Measurements from ENCODE around the gene SPATS2L. TPM values are rescaled to one million over a fixed set of nuclear protein-coding genes. Genes with fewer than 3 reads are reported as not detected.
A peak's percentile ranks its signal among the peaks of the same experiment; 100 is the strongest.

Gene SPATS2L
- total and polyA plus RNA-seq, 2 of the 13 experiments (the other 11 are each of a cell fraction or from before 2014, with no cell fraction given): 154 to 212 TPM

DNA sequence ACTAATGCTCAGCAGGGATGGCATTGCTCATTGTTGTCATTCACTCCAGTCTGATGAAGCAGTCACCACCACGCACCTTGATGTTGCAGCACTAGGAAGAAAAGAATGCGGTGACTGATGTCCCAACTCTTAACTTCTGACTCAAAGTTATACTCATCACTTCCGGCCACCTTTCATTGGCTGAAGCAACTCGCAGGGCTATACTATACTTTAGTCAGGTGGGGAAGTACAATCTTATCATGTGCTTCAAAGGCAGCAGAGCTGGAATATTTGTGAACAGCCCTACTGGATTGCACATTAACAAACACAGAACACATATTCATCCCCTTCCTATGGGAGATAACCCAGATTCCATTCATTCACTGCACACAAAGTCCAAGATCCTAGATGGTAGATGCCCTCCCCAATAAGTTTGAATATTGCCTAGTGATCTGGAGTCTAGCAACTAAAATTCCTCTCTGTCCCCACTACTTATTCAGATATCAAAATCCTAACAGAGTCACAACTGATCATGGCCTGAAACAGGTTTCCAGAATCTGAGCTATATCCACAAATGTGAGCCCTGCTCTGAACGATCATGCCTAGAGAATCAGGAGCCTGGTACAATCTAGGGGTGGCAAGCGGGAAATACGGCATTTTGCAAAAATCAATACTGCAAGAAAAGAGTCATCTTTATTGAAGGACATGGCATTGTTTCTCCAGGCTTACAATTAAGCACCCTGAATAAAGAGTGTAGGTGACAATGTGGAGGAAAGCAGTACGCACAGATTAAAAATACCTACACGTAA, 3.4 kb upstream of the SPATS2L start (continued):
- TF ChIP-seq, protein P1, sequence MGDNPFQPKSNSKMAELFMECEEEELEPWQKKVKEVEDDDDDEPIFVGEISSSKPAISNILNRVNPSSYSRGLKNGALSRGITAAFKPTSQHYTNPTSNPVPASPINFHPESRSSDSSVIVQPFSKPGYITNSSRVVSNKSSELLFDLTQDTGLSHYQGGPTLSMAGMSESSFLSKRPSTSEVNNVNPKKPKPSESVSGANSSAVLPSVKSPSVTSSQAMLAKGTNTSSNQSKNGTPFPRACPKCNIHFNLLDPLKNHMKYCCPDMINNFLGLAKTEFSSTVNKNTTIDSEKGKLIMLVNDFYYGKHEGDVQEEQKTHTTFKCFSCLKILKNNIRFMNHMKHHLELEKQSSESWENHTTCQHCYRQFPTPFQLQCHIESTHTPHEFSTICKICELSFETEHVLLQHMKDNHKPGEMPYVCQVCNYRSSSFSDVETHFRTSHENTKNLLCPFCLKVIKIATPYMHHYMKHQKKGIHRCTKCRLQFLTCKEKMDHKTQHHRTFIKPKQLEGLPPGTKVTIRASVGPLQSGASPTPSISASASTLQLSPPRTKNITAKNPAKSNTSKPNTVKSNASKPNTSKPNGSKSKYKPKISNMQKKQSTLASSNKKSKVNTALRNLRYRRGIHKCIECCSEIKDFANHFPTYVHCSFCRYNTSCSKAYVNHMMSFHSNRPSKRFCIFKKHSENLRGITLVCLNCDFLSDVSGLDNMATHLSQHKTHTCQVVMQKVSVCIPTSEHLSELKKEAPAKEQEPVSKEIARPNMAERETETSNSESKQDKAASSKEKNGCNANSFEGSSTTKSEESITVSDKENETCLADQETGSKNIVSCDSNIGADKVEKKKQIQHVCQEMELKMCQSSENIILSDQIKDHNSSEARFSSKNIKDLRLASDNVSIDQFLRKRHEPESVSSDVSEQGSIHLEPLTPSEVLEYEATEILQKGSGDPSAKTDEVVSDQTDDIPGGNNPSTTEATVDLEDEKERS (CRISPR knock-in tag; IDR thresholded peaks at IDR 0.05): peak; percentile 88
- TF ChIP-seq, protein P2, sequence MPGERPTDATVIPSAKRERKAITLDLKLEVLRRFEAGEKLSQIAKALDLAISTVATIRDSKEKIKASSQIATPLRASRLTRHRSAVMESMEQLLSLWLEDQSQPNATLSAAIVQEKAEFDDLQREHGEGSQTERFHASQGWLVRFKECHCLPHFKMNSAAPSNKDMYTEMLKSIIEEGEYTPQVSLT (CRISPR knock-in tag; IDR thresholded peaks at IDR 0.05; ENCODE audit: borderline replicate concordance, low read depth): no peak
- TF ChIP-seq, protein P3, sequence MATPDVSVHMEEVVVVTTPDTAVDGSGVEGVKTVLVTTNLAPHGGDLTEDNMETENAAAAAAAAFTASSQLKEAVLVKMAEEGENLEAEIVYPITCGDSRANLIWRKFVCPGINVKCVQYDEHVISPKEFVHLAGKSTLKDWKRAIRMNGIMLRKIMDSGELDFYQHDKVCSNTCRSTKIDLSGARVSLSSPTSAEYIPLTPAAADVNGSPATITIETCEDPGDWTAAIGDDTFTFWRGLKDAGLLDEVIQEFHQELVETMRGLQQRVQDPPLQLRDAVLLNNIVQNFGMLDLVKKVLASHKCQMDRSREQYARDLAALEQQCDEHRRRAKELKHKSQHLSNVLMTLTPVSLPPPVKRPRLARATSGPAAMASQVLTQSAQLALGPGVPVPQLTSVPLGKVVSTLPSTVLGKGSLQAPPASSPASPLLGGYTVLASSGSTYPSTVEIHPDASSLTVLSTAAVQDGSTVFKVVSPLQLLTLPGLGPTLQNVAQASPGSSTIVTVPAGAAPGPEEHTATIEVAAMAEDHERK (CRISPR knock-in tag; IDR thresholded peaks at IDR 0.05; ENCODE audit: low read depth): peak; percentile 29; the same call in 1 of the 2 replicates
- TF ChIP-seq RAD51 (IDR thresholded peaks at IDR 0.05; ENCODE audit: borderline replicate concordance) (peak; percentile 81), RXRB (CRISPR knock-in tag; IDR thresholded peaks at IDR 0.05; ENCODE audit: borderline replicate concordance) (peak; percentile 81), TCF12 (IDR thresholded peaks at IDR 0.05) (no peak), TCF12 (CRISPR knock-in tag; IDR thresholded peaks at IDR 0.05) (no peak), THYN1 (CRISPR knock-in tag; IDR thresholded peaks at IDR 0.05; ENCODE audit: borderline replicate concordance, low read depth) (no peak), NPAS2 (CRISPR knock-in tag; IDR thresholded peaks at IDR 0.05; ENCODE audit: borderline replicate concordance) (no peak), NFKBIZ (CRISPR knock-in tag; IDR thresholded peaks at IDR 0.05) (peak; percentile 28; the same call in 1 of the 2 replicates), SIX1 (CRISPR knock-in tag; IDR thresholded peaks at IDR 0.05; ENCODE audit: borderline replicate concordance) (peak; percentile 89; the same call in 1 of the 2 replicates), ZSCAN21 (CRISPR knock-in tag; IDR thresholded peaks at IDR 0.05; ENCODE audit: borderline replicate concordance) (peak; percentile 66; the same call in 1 of the 2 replicates), ZNF274 (CRISPR knock-in tag; IDR thresholded peaks at IDR 0.05) (no peak), ZNF333 (CRISPR knock-in tag; IDR thresholded peaks at IDR 0.05; ENCODE audit: borderline replicate concordance) (no peak), TBX2 (CRISPR knock-in tag; IDR thresholded peaks at IDR 0.05; ENCODE audit: borderline replicate concordance) (peak; percentile 100), ATAD3A (CRISPR knock-in tag; IDR thresholded peaks at IDR 0.05) (no peak), CCAR2 (optimal IDR thresholded peaks at IDR 0.05; ENCODE audit: low read depth, low read length) (no peak)
- TF ChIP-seq, protein P4, sequence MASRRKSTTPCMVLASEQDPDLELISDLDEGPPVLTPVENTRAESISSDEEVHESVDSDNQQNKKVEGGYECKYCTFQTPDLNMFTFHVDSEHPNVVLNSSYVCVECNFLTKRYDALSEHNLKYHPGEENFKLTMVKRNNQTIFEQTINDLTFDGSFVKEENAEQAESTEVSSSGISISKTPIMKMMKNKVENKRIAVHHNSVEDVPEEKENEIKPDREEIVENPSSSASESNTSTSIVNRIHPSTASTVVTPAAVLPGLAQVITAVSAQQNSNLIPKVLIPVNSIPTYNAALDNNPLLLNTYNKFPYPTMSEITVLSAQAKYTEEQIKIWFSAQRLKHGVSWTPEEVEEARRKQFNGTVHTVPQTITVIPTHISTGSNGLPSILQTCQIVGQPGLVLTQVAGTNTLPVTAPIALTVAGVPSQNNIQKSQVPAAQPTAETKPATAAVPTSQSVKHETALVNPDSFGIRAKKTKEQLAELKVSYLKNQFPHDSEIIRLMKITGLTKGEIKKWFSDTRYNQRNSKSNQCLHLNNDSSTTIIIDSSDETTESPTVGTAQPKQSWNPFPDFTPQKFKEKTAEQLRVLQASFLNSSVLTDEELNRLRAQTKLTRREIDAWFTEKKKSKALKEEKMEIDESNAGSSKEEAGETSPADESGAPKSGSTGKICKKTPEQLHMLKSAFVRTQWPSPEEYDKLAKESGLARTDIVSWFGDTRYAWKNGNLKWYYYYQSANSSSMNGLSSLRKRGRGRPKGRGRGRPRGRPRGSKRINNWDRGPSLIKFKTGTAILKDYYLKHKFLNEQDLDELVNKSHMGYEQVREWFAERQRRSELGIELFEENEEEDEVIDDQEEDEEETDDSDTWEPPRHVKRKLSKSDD (CRISPR knock-in tag; IDR thresholded peaks at IDR 0.05; ENCODE audit: low read depth): peak; percentile 65; the same call in 1 of the 2 replicates
- TF ChIP-seq, protein P5, sequence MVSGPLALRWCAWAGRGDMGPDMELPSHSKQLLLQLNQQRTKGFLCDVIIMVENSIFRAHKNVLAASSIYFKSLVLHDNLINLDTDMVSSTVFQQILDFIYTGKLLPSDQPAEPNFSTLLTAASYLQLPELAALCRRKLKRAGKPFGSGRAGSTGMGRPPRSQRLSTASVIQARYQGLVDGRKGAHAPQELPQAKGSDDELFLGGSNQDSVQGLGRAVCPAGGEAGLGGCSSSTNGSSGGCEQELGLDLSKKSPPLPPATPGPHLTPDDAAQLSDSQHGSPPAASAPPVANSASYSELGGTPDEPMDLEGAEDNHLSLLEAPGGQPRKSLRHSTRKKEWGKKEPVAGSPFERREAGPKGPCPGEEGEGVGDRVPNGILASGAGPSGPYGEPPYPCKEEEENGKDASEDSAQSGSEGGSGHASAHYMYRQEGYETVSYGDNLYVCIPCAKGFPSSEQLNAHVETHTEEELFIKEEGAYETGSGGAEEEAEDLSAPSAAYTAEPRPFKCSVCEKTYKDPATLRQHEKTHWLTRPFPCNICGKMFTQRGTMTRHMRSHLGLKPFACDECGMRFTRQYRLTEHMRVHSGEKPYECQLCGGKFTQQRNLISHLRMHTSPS (CRISPR knock-in tag; IDR thresholded peaks at IDR 0.05; ENCODE audit: low read depth): no peak
